Glutamatergic neuron (in vitro differentiated cells): ENCODE results near the gene HSPA2. TPM values are rescaled to one million over a fixed set of nuclear protein-coding genes. Genes with fewer than 3 reads are reported as not detected.
A peak's percentile ranks its signal among the peaks of the same experiment; 100 is the strongest.

Source experiments
- DNase-seq: peaks from one replicate; pipeline ENCODE4 v3.0.0; 2022
- H3K27ac Mint-ChIP-seq: one replicate; pipeline ENCODE4 v1.8.0; 2020; ENCODE audit warnings: mild to moderate bottlenecking, mixed read lengths, inconsistent platforms; ENCODE audit not compliant: unreplicated experiment
- H3K27me3 Mint-ChIP-seq: one replicate; pipeline ENCODE4 v1.8.0; 2020; ENCODE audit warnings: mild to moderate bottlenecking, moderate library complexity, mixed read lengths, inconsistent platforms; ENCODE audit not compliant: unreplicated experiment
- H3K36me3 Mint-ChIP-seq: one replicate; pipeline ENCODE4 v1.8.0; 2020; ENCODE audit warnings: mild to moderate bottlenecking, mixed read lengths, inconsistent platforms; ENCODE audit not compliant: unreplicated experiment
- H3K4me1 Mint-ChIP-seq: one replicate; pipeline ENCODE4 v1.8.0; 2020; ENCODE audit warnings: mild to moderate bottlenecking, low read depth, mixed read lengths, inconsistent platforms; ENCODE audit not compliant: unreplicated experiment
- H3K4me3 Mint-ChIP-seq: one replicate; pipeline ENCODE4 v1.8.0; 2020; ENCODE audit warnings: mild to moderate bottlenecking, mixed read lengths, inconsistent platforms; ENCODE audit not compliant: unreplicated experiment
- H3K9me3 Mint-ChIP-seq: one replicate; pipeline ENCODE4 v1.8.0; 2020; ENCODE audit warnings: mild to moderate bottlenecking, moderate library complexity, mixed read lengths, inconsistent platforms; ENCODE audit not compliant: unreplicated experiment
- CTCF ChIP-seq: fragments of 200-600 bp; sonication (generic); IDR thresholded peaks from one replicate; pipeline ENCODE4 v1.5.0; 2021; ENCODE audit not compliant: partially characterized antibody, unreplicated experiment
- long read RNA-seq: library from polyadenylated mRNA; unstranded; transcript quantifications from one replicate; pipeline ENCODE4 v2.0.0, GENCODE V29; 2020; ENCODE audit not compliant: unreplicated experiment
- total RNA-seq: library from RNA; stranded (reverse); fragmentation: NEBNext Ultra II Directional; extraction: Animal tissue kit (Norgen Biotek cat#: 25700); gene quantifications from one replicate; pipeline ENCODE4 v1.2.1, GENCODE V29; 2021; ENCODE audit not compliant: unreplicated experiment

Gene HSPA2
- total RNA-seq = 23.9 TPM
- long read RNA-seq, transcript HSPA2-201 (1 exons, 2,767 nt) = major isoform, 26 of 26 reads
- long read RNA-seq, partial matches to known transcripts = 0 of 26 reads
- long read RNA-seq, other reads (novel, unspliced or antisense) = 0 of 26 reads

DNA sequence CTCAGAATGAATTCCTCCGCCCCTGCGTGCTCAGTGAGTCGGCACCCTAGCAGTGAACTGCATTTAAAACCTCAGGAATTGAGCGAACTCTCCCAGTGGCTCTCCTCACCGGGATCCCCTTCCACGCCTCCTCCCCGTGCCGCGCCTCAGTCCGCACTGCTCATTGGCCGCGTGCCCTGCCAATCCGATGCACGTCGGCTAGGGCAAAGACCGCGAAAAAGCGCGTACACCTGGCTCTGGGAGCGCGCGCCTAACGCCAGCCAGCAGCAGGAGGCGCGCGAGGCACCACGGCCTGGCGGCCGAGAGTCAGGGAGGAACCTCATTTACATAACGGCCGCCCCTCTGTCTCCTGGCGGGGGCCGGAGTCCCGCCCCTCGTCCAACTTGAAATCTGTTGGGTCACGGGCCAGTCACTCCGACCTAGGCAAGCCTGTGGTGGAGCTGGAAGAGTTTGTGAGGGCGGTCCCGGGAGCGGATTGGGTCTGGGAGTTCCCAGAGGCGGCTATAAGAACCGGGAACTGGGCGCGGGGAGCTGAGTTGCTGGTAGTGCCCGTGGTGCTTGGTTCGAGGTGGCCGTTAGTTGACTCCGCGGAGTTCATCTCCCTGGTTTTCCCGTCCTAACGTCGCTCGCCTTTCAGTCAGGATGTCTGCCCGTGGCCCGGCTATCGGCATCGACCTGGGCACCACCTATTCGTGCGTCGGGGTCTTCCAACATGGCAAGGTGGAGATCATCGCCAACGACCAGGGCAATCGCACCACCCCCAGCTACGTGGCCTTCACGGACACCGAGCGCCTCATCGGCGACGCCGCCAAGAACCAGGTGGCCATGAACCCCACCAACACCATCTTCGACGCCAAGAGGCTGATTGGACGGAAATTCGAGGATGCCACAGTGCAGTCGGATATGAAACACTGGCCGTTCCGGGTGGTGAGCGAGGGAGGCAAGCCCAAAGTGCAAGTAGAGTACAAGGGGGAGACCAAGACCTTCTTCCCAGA is at the start of gene HSPA2:
Gene HSPA2 (plus strand): TSS at position 534 of the 995 bp plus-strand sequence. CDS start 109 bp downstream, at position 643.
- Mint-ChIP-seq H3K9me3 (peaks cover 9% of the 10 kb centered on the region), H3K4me1 (peaks cover 15% of the 10 kb centered on the region), H3K27ac (peak within 1 kb of the TSS; percentile 96), H3K36me3 (no peaks in the 10 kb centered on the region), H3K27me3 (peaks cover 14% of the 10 kb centered on the region), H3K4me3 (peak within 1 kb of the TSS; percentile 85)
- DNase-seq = peak; percentile 99
- TF ChIP-seq CTCF = peak; percentile 54

- DNase-seq = no peak
- Mint-ChIP-seq H3K27ac (no peak overlapping the region), H3K4me3 (no peak overlapping the region), H3K36me3 (no peaks in the 10 kb centered on the region), H3K9me3 (no peaks in the 10 kb centered on the region), H3K27me3 (no peaks in the 10 kb centered on the region), H3K4me1 (no peaks in the 10 kb centered on the region)
- no peak for TF ChIP-seq CTCF
Observed at GRCh38 chr14:64491637-64492036, 48.9 kb upstream of the HSPA2 start.

- TF ChIP-seq CTCF = no peak
- Mint-ChIP-seq H3K9me3 (no peaks in the 10 kb centered on the region), H3K4me1 (no peaks in the 10 kb centered on the region), H3K27me3 (no peaks in the 10 kb centered on the region), H3K4me3 (no peak overlapping the region), H3K36me3 (no peaks in the 10 kb centered on the region), H3K27ac (no peak overlapping the region)
- no peak for DNase-seq
Observed at GRCh38 chr14:64493455-64493854, 47.1 kb upstream of the HSPA2 start.

DNA sequence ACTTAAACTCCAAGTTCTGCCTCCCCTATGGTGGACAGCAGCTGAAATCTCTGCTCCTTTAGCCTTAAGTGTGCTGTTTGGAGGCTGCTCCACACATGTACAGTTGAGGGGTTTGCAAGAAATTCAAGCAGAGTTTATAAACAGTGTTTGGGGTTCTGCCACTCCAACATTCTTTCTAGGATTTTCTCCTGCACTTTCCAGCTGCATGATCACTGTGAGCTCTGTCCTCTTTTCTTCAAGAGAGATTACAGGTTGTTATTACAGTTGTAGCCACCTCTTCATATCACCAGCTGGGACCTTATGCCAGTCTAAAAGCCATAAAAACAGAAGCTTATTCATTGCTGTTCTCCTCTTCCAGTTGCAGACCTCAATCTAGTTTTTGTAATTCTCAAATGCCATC is 45.3 kb upstream of the HSPA2 start:
- no peak for DNase-seq
- TF ChIP-seq CTCF = no peak
- H3K27me3 Mint-ChIP-seq = no peaks in the 10 kb centered on the region
- no peaks in the 10 kb centered on the region for H3K36me3 Mint-ChIP-seq
- H3K4me3 Mint-ChIP-seq = no peak overlapping the region
- H3K4me1 Mint-ChIP-seq = no peaks in the 10 kb centered on the region
- H3K27ac Mint-ChIP-seq = no peak overlapping the region
- no peaks in the 10 kb centered on the region for H3K9me3 Mint-ChIP-seq

- H3K27me3 Mint-ChIP-seq = no peaks in the 10 kb centered on the region
- H3K4me1 Mint-ChIP-seq = peaks cover 3% of the 10 kb centered on the region
- no peaks in the 10 kb centered on the region for H3K36me3 Mint-ChIP-seq
- no peak overlapping the region for H3K27ac Mint-ChIP-seq
- no peak overlapping the region for H3K4me3 Mint-ChIP-seq
- H3K9me3 Mint-ChIP-seq = no peaks in the 10 kb centered on the region
- no peak for DNase-seq
- no peak for TF ChIP-seq CTCF
Observed at GRCh38 chr14:64496764-64497163, 43.8 kb upstream of the HSPA2 start.
